Neural progenitor cell (in vitro differentiated cells): Measurements from ENCODE around the gene RNF150.

ENCODE experiments used
- CTCF ChIP-seq: fragments of 200-600 bp; sonication (generic); IDR thresholded peaks from 2 replicates; pipeline ENCODE4 v1.5.1; 2017; ENCODE audit warnings: antibody characterized with exemption, mild to moderate bottlenecking
- EZH2 ChIP-seq: fragments of 200-600 bp; sonication (generic); IDR thresholded peaks from 2 replicates; pipeline ENCODE4 v1.6.1; 2017; ENCODE audit warnings: antibody characterized with exemption, mild to moderate bottlenecking, moderate library complexity
- EZH2phosphoT487 ChIP-seq: fragments of 200-600 bp; sonication (generic); IDR thresholded peaks from 2 replicates; pipeline ENCODE4 v1.6.1; 2017; ENCODE audit warnings: antibody characterized with exemption

- TF ChIP-seq CTCF (no peak), EZH2phosphoT487 (no peak), EZH2 (no peak)
Measured at GRCh38 chr4:141130947-141131605, 2.2 kb downstream of the RNF150 start.
